ENCODE data around the gene ANTXR2. TPM values are rescaled to one million over a fixed set of nuclear protein-coding genes. Genes with fewer than 3 reads are reported as not detected.

ANTXR2 gene
- total and polyA plus RNA-seq, 2 of the 8 experiments (the other 6 are each of a cell fraction or from before 2014, with no cell fraction given), result 1.1 to 7.5 TPM

- H3K79me2 ChIP-seq (ENCODE audit: control insufficient read depth in 1 of 2, insufficient read depth in 2 of 2, low read length in 2 of 2), result no peaks in the 10 kb centered on the region
- no peak overlapping the region for H3K18ac ChIP-seq (ENCODE audit: extremely low read depth, low read length)
- DNase-seq (ENCODE audit: low read depth in 1 of 2, low spot score in 2 of 2) (no peak), FAIRE-seq (no peak)
- 87% methylated on average over 3 of the region's 3 CpGs; no CpG with 5 or more reads in 1 of the 2 experiments for WGBS, 2 experiments (ENCODE audit: extremely low coverage in 1 of 2, insufficient coverage in 1 of 2, insufficient read length in 1 of 2, insufficient replicate concordance in 2 of 2, low coverage in 1 of 2, low lambda C conversion rate in 2 of 2, missing lambda C conversion rate in 1 of 2)
- no peaks in the 10 kb centered on the region for H3K23me2 ChIP-seq (ENCODE audit: low read depth, low read length)
- ChIA-PET POLR2A (ENCODE audit: partially characterized antibody) (no interaction called here), CTCF (ENCODE audit: partially characterized antibody) (no interaction called here)
- no peaks in the 10 kb centered on the region for H3K27me3 ChIP-seq (replicated peaks in 1 of 4; ENCODE audit: control insufficient read depth in 3 of 4, extremely low read depth in 1 of 4, insufficient read depth in 3 of 4, low read length in 3 of 4)
- no peak overlapping the region for H2BK120ac ChIP-seq (replicated peaks; ENCODE audit: low read depth, low read length)
- no peak overlapping the region for H2BK12ac ChIP-seq (ENCODE audit: low read depth, low read length)
- no peaks in the 10 kb centered on the region for H3K36me3 ChIP-seq (ENCODE audit: control insufficient read depth in 2 of 4, insufficient read depth in 4 of 4, low read length in 3 of 4)
- H3K4ac ChIP-seq (replicated peaks; ENCODE audit: insufficient read length, low read depth, low read length), result no peak overlapping the region
- H4K20me1 ChIP-seq (replicated peaks in 1 of 2; ENCODE audit: control insufficient read depth in 1 of 2, insufficient read depth in 2 of 2, low read length in 2 of 2), result no peaks in the 10 kb centered on the region
- H2BK5ac ChIP-seq (ENCODE audit: low read depth, low read length), result no peak overlapping the region
- H2BK20ac ChIP-seq (ENCODE audit: low read length), result no peak overlapping the region
- no peak overlapping the region for H4K91ac ChIP-seq (replicated peaks; ENCODE audit: insufficient read length, low read length)
- no peaks in the 10 kb centered on the region; a peak in 1 of 7 replicates for H3K4me1 ChIP-seq (replicated peaks in 1 of 4; ENCODE audit: control insufficient read depth in 3 of 4, insufficient read depth in 4 of 4, low read length in 3 of 4)
- H4K5ac ChIP-seq (ENCODE audit: insufficient read length, low read depth, low read length), result no peak overlapping the region
- H3K56ac ChIP-seq (replicated peaks; ENCODE audit: insufficient read length, low read depth, low read length), result no peak overlapping the region
- H3K9me3 ChIP-seq (ENCODE audit: insufficient read depth in 2 of 2, low read depth in 1 of 2, low read length in 1 of 2), result peaks cover 0 to 5% of the 10 kb centered on the region in 2 experiments; a peak in 1 of 4 replicates
- no peak overlapping the region for H3K23ac ChIP-seq (ENCODE audit: insufficient read length)
- no peak overlapping the region for H2AK5ac ChIP-seq (ENCODE audit: low read depth, low read length)
- H2BK15ac ChIP-seq (ENCODE audit: low read length), result no peak overlapping the region
- no peak overlapping the region for H3K4me2 ChIP-seq (ENCODE audit: insufficient read depth in 1 of 2, low read depth in 2 of 2, low read length in 2 of 2)
- H3K4me3 ChIP-seq (ENCODE audit: extremely low read depth in 1 of 4, insufficient read depth in 2 of 4, low read depth in 3 of 4, low read length in 4 of 4), result no peak overlapping the region
- no peak overlapping the region for H3K27ac ChIP-seq (ENCODE audit: low read depth, low read length)
- no peaks in the 10 kb centered on the region for H3K79me1 ChIP-seq (ENCODE audit: low read depth, low read length)
- no peak overlapping the region for H3K9ac ChIP-seq (replicated peaks in 1 of 4; ENCODE audit: extremely low read depth in 1 of 4, low read depth in 3 of 4, low read length in 3 of 4)
- no peak overlapping the region for H4K8ac ChIP-seq (ENCODE audit: extremely low read depth, insufficient read depth, low read length)
- no peak overlapping the region for H3K14ac ChIP-seq (ENCODE audit: insufficient read length)
- H2AFZ ChIP-seq (ENCODE audit: low read length), result peak overlapping the region; percentile 53
- TF ChIP-seq RFX5 (IDR thresholded peaks at IDR 0.05; ENCODE audit: borderline replicate concordance, low read depth, low read length) (no peak), BACH1 (IDR thresholded peaks at IDR 0.05; ENCODE audit: low read length) (no peak), SP4 (IDR thresholded peaks at IDR 0.05; ENCODE audit: low read length) (no peak), JUN (IDR thresholded peaks at IDR 0.05; ENCODE audit: low read depth, low read length) (no peak), JUND (IDR thresholded peaks at IDR 0.05; ENCODE audit: low read length) (no peak), SP1 (IDR thresholded peaks at IDR 0.05; ENCODE audit: low read depth, low read length) (no peak), HDAC2 (IDR thresholded peaks at IDR 0.05; ENCODE audit: borderline replicate concordance in 1 of 2, low read depth in 2 of 2, low read length in 2 of 2) (no peak), GABPA (IDR thresholded peaks at IDR 0.05; ENCODE audit: borderline replicate concordance, insufficient read depth, low read length) (no peak), TCF12 (IDR thresholded peaks at IDR 0.05; ENCODE audit: low read depth, low read length) (no peak), ZNF274 (IDR thresholded peaks at IDR 0.05; ENCODE audit: borderline replicate concordance, extremely low read depth, low read length) (no peak)
Observed at GRCh38 chr4:79897174-79897573, 175.9 kb downstream of the ANTXR2 start.

Data from H1 (cell line).